Brain pericyte (primary cell): Measurements from ENCODE around the gene RTN4RL1.

Experiments
- DNase-seq: peaks from one replicate; pipeline ENCODE4 v3.0.0-alpha.2; 2012; ENCODE audit warnings: low read depth, low spot score

The RTN4RL1 gene

DNA sequence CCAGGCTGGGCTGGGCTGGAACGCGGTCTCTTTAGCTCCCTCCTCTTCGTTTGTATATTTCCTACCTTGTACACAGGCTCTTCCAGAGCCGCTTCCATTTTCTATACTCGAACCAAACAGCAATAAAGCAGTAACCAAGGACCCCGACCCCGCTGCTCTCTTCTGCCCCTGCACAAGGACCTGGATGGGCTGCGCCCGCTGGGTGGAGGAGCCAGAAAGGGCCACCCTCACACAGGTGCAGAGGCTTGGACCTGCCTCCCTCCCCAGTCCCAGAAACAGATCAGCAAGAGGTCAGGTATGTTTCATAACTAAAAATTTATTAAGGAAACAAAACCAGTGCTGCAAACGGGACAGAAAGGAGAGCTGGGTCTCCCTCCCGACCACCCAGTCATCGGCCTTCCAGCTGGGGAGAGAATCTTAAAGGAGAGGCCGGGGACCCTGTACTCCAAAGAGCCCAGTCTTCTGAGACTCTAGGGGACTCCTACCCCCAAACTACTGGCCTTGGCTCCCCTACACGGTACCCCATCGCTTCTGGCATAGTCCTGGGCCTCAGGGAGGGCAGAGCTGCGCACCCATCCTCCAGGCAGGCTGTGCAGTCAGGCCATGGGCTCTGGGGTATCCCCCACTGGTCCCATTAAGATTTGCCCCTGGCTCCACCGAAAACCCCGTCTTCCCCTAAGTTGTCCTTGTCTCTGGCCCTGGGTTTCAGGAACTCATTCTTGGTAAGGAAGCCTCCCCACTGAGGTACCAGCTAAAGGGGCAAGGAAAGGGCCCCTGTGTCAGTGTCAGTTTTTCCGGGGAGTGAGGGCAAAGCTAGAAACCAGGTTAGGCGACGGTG, 34.6 kb upstream of the RTN4RL1 start:
- DNase-seq, result no peak

DNA sequence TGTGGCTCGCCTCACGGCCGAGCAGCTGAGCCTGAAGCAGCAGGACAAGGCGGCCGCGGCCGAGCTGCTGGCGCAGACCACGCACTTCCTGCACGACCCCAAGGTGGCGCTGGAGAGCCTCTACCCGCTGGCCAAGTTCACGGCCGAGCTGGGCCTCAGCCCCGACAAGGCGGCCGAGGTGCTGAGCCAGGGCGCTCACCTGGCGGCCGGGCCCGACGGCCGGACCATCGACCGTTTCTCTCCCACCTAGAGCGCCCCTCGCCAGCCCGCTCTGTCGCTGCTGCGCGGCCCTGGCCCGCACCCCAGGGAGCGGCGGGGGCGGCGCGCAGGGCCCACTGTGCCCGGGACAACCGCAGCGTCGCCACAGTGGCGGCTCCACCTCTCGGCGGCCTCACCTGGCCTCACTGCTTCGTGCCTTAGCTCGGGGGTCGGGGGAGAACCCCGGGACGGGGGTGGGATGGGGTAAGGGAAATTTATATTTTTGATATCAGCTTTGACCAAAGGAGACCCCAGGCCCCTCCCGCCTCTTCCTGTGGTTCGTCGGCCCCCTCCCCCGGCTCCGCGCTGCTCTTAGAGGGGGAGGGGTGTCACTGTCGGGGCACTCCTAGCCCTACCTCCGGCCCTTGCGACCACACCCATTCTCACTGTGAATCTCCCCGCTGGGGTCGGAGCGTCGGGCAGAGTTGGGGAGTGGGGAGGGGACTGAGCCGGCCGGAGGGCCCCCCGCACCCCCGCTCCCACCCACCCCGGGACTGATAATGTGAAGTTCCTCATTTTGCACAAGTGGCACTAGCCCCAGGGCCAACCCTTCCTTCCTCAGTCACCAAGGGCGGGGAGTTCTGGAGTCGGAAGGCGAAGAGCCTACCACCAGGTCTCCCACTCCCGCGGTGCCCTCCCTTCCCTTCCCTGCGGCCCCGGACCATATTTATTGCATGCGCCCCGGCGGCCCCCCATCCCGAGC, 33.7 kb upstream of the RTN4RL1 start:
- no peak for DNase-seq

GRCh38 chr17:2057760-2058585, 32.8 kb upstream of the RTN4RL1 start:
- DNase-seq, result no peak

GRCh38 chr17:2057175-2057759, 32.1 kb upstream of the RTN4RL1 start:
- DNase-seq, result no peak

- DNase-seq, result no peak
Measured at GRCh38 chr17:2056206-2057174, 31.4 kb upstream of the RTN4RL1 start.

DNA sequence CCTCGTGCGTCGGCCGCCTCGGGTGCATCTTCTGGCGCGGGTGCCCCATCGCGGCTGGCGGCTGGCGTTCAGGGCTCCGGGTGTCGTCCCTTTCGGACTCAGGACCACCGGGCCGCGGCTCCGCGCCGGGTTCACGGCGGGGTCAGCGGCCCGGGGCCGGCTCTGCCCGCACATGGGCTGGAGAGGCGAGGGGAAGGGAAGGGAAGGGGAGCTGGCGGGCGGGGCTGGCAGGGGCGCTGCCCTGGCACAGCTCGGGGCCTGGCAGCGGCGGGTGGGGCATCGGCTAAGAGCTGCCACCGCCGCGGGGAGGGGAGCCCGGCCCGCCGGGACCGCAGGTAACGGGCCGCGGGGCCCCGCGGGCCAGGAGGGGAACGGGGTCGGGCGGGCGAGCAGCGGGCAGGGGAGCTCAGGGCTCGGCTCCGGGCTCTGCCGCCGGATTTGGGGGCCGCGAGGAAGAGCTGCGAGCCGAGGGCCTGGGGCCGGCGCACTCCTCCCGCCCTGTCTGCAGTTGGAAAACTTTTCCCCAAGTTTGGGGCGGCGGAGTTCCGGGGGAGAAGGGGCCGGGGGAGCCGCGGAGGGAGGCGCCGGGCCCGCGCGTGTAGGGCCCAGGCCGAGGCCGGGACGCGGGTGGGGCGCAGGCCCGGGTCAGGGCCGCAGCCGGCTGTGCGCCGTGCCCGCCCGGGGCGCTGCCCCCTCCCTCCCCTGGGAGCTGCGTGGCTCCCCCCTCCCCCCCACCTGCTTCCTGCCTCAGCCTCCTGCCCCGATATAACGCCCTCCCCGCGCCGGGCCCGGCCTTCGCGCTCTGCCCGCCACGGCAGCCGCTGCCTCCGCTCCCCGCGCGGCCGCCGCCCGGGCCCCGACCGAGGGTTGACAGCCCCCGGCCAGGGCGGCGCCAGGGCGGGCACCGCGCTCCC, 30.4 kb upstream of the RTN4RL1 start:
- DNase-seq, result no peak

DNA sequence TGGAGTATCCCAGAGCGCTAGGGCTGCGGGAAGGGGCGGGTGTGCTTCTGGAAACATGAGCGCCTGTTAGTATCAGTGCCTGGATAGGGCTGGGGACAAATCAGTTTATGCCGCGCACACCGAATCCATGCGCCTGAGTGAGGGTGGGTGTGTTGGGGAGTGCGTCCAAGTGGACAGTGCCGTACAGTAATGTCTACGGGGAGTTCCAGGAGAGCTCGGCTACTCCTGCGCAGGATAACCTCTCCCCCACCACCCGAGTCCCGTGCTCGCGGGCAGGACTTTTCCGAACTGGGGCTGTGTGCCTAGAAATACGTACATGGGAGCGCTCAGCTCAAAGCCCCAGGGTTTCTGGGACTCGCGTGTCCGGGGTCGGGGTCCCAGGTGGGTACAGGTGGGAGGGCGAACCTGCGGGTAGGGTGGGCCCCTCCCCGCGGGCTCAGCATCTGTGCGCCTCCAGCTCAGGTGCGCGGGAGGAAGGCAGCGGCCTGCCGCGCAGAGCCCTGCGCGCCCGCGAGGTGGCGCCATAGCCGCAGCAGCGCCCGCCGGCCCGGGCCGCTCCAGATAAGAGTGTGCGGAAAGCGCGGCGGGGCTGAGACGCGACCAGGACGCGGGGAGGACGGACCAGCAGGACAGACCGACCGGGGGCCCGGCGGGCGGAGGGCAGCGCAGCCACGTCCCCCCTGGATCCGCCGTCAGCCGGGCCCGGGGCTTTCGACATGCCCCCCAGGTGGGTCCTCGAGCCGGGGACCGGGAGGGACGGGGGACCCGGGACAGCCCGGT, 29.6 kb upstream of the RTN4RL1 start, which contains the start of gene HIC1:
HIC1 (plus strand) TSS at position 592 of the 780 bp plus-strand sequence. CDS start 1,588 bp downstream, outside the sequence.
- no peak for DNase-seq

GRCh38 chr17:2054262-2054511, 29.1 kb upstream of the RTN4RL1 start:
- no peak for DNase-seq

- DNase-seq, result no peak
Measured at GRCh38 chr17:2053380-2054261, 28.5 kb upstream of the RTN4RL1 start.

GRCh38 chr17:2051933-2052559, 26.9 kb upstream of the RTN4RL1 start:
- DNase-seq, result no peak

DNA sequence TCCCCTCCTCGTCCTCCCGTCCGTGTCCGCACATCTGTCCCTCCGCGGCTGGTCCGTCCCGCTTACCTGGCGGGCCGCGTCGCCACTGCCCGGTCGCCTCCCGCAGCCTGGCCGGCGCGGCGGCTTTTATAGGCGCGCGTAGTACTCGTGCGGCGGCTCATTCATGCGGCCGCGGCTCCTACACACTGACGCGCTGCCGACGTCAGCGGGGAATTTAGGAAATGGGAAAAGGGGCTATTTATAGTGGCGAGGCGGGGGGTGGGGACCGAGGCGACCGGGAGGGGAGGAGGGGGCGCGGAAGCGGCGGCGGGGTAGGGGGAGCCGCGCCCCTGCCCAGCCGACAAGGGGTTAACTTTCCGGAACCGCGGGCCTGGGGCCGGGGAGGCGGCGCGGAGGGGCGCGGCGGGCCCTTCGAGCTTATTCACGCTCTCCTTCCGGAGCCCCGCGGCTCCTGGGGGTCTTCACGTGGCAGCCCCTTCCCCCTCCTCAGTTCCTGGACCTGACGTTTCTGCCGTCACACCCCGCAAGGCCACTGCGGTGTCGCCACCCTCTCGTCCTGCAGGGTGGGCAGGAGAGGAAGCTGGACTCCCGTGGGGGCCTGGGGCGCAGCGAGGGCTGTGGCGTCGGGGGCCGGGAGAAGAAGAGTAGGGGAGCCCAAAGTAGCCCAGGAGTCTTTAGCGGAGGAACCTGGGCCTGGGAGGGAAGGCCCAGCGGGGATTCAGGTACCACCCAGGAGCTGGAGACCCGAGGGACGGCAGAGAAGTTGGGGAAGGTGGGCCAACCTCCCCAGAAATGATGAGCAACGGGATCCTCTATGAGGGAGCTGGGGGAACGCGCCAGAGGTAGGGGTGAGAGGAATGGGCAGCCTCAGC, 26.2 kb upstream of the RTN4RL1 start:
- no peak for DNase-seq

DNA sequence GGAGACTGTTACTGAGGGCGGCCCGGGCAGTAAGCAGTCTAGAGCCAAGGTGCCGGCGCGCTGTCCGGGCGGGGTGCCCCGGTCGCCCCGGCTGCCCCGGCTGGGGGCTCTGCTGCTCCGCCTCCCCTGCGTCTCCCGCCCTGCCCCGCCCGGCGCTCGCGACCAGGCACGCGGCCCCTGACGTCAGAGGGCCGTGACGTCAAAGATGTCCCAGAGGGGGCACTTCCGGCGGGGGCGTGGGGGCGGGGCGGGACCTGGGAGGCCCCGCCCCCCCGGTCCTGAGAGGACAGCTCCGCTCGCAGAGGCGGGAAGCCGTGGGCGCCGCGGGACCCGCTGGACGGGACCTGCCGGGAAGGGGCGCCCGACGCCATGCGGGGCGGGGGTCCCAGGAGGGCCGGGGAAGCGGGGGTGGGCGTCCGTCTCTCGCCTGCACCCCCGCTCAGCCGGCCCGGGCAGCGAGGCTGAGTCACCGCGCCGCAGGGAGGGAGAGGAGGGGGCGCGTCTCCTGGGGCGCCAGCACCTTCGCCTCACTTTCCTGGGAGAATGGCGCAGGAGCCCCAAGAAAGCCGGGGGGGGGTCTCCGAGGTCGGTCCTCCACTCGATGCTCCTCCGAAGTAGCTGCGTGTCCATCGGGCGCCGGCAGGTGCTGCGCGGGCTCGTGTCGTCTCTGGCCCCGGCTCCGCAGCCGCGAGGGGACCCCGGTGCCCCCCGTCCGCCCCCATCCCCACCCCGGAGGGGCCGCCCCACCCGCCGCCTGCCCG, 25.3 kb upstream of the RTN4RL1 start:
- DNase-seq, result no peak

GRCh38 chr17:2049333-2050299, 24.5 kb upstream of the RTN4RL1 start:
- DNase-seq, result no peak

DNA sequence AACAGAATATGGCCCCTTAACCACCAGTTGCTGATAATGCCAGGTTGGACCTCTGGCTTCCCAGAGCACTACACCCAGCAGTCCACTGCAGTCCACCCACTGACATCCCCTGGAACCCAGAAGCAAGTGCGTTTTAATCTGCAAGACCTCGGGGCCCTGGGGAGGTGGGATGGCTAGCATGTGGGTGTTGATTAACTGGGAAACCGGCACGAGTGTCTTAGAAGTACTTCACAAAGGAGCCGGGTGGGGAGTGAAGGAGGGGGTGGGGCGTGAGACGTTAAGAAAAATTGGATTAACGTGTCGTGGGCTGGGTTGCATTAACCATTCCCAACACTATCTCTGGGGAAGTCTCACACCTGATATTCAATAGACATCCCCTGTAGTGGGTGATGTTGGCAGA, 23.7 kb upstream of the RTN4RL1 start:
- DNase-seq, result no peak
